PC-9 (cell line): ENCODE results near the gene CDON. TPM values are rescaled to one million over a fixed set of nuclear protein-coding genes. Genes with fewer than 3 reads are reported as not detected.

Experiments
- BruUV-seq: library from RNA; stranded (reverse); fragments of 400-500 nt; replicated peaks from 2 replicates; lab custom pipeline; 2021; lab: Mats Ljungman, UMichigan
- CTCF ChIA-PET: fragments of 300-600 bp; sonication (Branson Sonifier 250); formaldehyde crosslinking; loops from one replicate; lab custom pipeline; 2022; ENCODE audit warnings: antibody characterized with exemption; lab: Charles Lee
- POLR2A ChIA-PET: fragments of 300-600 bp; sonication (Branson Sonifier 250); formaldehyde crosslinking; loops from one replicate; lab custom pipeline; 2022; ENCODE audit warnings: antibody characterized with exemption; ENCODE audit not compliant: unreplicated experiment; lab: Charles Lee
- DNase-seq, 2 experiments: peaks; one replicate each; pipeline versions ENCODE4 v3.0.0 to v3.0.0-alpha.2; 2015 to 2022; ENCODE audit warnings: mixed read lengths in 1 of 2
- H2AFZ ChIP-seq: fragments of 200-600 bp; sonication (generic); 2 replicates; pipeline ENCODE4 v1.8.1; 2017; ENCODE audit warnings: antibody characterized with exemption
- H3F3A ChIP-seq: fragments of 200-600 bp; sonication (generic); 2 replicates; pipeline ENCODE4 v1.8.1; 2017; ENCODE audit warnings: antibody characterized with exemption, mild to moderate bottlenecking, low read depth; ENCODE audit not compliant: insufficient read depth
- H3K27ac ChIP-seq: fragments of 200-600 bp; sonication (generic); 2 replicates; pipeline ENCODE4 v1.6.1; 2016; ENCODE audit warnings: mixed run types
- H3K27me3 ChIP-seq: fragments of 200-600 bp; sonication (generic); 2 replicates; pipeline ENCODE4 v1.6.1; 2016; ENCODE audit warnings: low read depth, mixed run types; ENCODE audit not compliant: insufficient read depth
- H3K36me3 ChIP-seq: fragments of 200-600 bp; sonication (generic); 2 replicates; pipeline ENCODE4 v1.6.1; 2016; ENCODE audit warnings: low read depth, mixed run types
- H3K4me1 ChIP-seq: fragments of 200-600 bp; sonication (generic); replicated peaks from 2 replicates; pipeline ENCODE4 v1.6.1; 2016; ENCODE audit warnings: mixed run types; ENCODE audit not compliant: insufficient read depth
- H3K4me2 ChIP-seq: fragments of 200-600 bp; sonication (generic); 2 replicates; pipeline ENCODE4 v1.6.1; 2017; ENCODE audit warnings: mixed run types
- H3K4me3 ChIP-seq: fragments of 200-600 bp; sonication (generic); 2 replicates; pipeline ENCODE4 v1.6.1; 2016; ENCODE audit warnings: mixed run types
- H3K79me2 ChIP-seq: fragments of 200-600 bp; sonication (generic); 2 replicates; pipeline ENCODE4 v1.6.1; 2017; ENCODE audit warnings: low read depth, mixed run types
- H3K9me2 ChIP-seq: fragments of 200-600 bp; sonication (generic); 2 replicates; pipeline ENCODE4 v1.8.1; 2017; ENCODE audit warnings: mild to moderate bottlenecking; ENCODE audit not compliant: insufficient read depth
- H3K9me3 ChIP-seq: fragments of 200-600 bp; sonication (generic); 2 replicates; pipeline ENCODE4 v1.8.1; 2016; ENCODE audit warnings: low read depth; ENCODE audit not compliant: insufficient read depth
- H4K20me1 ChIP-seq: fragments of 200-600 bp; sonication (generic); 2 replicates; pipeline ENCODE4 v1.8.1; 2017; ENCODE audit not compliant: insufficient read depth
- EZH2 ChIP-seq: fragments of 200-600 bp; sonication (generic); IDR thresholded peaks from 2 replicates; pipeline ENCODE4 v1.8.0; 2017; ENCODE audit warnings: antibody characterized with exemption, low read depth
- intact Hi-C: fragments of 100-400 bp; cut with micrococcal nuclease; formaldehyde crosslinking; loops from one replicate; pipeline ENCODE4 v1.10.0; 2022; ENCODE audit not compliant: unreplicated experiment
- total RNA-seq: library from RNA; stranded (reverse); gene quantifications from 2 replicates; pipeline ENCODE4 v1.2.3, GENCODE V29; 2021
- TF ChIP-seq, protein P1 (sequence below): fragments of 200-600 bp; sonication (generic); conservative IDR thresholded peaks from 2 replicates; pipeline ENCODE4 v1.6.1; 2017; ENCODE audit warnings: mixed run types, antibody characterized with exemption, mild to moderate bottlenecking, moderate library complexity

CDON gene
- total RNA-seq, 1 experiment from 2014 or later, result 10.0 TPM

GRCh38 chr11:125924384-125925007 lies 138.2 kb downstream of the CDON start:
- Histone ChIP-seq H3F3A (no peaks in the 10 kb centered on the region), H3K36me3 (no peaks in the 10 kb centered on the region), H3K27ac (no peak overlapping the region), H3K79me2 (no peaks in the 10 kb centered on the region), H3K4me1 (no peaks in the 10 kb centered on the region), H4K20me1 (no peaks in the 10 kb centered on the region), H3K9me3 (no peaks in the 10 kb centered on the region), H3K9me2 (no peaks in the 10 kb centered on the region), H3K4me2 (no peak overlapping the region), H2AFZ (no peak overlapping the region), H3K4me3 (no peak overlapping the region), H3K27me3 (peaks cover 9% of the 10 kb centered on the region)
- intact Hi-C loops, result loop anchor here (10.0 kb wide), 2 partner anchors 340 to 380 kb away; partner anchors contain the start of genes DCPS, FOXRED1 and SRPRA
- no peak for DNase-seq
- no TSS peak for BruUV-seq
- CTCF ChIA-PET, result interaction anchor here (0.5 kb wide), 1 partner anchor 138 kb away, joined by 4 read pairs; the partner anchor contains the start of gene CDON
- POLR2A ChIA-PET, result no interaction called here
- TF ChIP-seq, protein P1, sequence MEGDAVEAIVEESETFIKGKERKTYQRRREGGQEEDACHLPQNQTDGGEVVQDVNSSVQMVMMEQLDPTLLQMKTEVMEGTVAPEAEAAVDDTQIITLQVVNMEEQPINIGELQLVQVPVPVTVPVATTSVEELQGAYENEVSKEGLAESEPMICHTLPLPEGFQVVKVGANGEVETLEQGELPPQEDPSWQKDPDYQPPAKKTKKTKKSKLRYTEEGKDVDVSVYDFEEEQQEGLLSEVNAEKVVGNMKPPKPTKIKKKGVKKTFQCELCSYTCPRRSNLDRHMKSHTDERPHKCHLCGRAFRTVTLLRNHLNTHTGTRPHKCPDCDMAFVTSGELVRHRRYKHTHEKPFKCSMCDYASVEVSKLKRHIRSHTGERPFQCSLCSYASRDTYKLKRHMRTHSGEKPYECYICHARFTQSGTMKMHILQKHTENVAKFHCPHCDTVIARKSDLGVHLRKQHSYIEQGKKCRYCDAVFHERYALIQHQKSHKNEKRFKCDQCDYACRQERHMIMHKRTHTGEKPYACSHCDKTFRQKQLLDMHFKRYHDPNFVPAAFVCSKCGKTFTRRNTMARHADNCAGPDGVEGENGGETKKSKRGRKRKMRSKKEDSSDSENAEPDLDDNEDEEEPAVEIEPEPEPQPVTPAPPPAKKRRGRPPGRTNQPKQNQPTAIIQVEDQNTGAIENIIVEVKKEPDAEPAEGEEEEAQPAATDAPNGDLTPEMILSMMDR, result no peak
- TF ChIP-seq EZH2, result no peak

- intact Hi-C loops, result loop anchor here (1.0 to 10.0 kb wide), 4 partner anchors 138 to 381 kb away; partner anchors contain the start of genes DCPS, FOXRED1 and SRPRA
- Histone ChIP-seq H3K27me3 (peaks cover 17% of the 10 kb centered on the region), H2AFZ (no peak overlapping the region), H3K9me2 (no peaks in the 10 kb centered on the region), H3K79me2 (no peaks in the 10 kb centered on the region), H3K4me3 (no peak overlapping the region), H3K36me3 (no peaks in the 10 kb centered on the region), H3K4me2 (no peak overlapping the region), H4K20me1 (no peaks in the 10 kb centered on the region), H3K4me1 (no peaks in the 10 kb centered on the region), H3K27ac (no peak overlapping the region), H3K9me3 (no peaks in the 10 kb centered on the region), H3F3A (no peaks in the 10 kb centered on the region)
- BruUV-seq, result no TSS peak
- TF ChIP-seq, protein P1, result no peak
- no peak for TF ChIP-seq EZH2
- POLR2A ChIA-PET, result no interaction called here
- CTCF ChIA-PET, result interaction anchor here (0.7 to 1.0 kb wide), 2 partner anchors 247 to 270 kb away, joined by 3 to 4 read pairs; no protein-coding TSS in a partner anchor
- DNase-seq, result no peak
Observed at GRCh38 chr11:125923633-125924032, 139.0 kb downstream of the CDON start.

- peaks cover 21% of the 10 kb centered on the region for H3K27me3 ChIP-seq
- ChIA-PET CTCF (interaction anchor here (0.7 to 1.0 kb wide), 2 partner anchors 247 to 271 kb away, joined by 3 to 4 read pairs; no protein-coding TSS in a partner anchor), POLR2A (no interaction called here)
- BruUV-seq, result no TSS peak
- H3K9me2 ChIP-seq, result no peaks in the 10 kb centered on the region
- H2AFZ ChIP-seq, result no peak overlapping the region
- H3K4me2 ChIP-seq, result no peak overlapping the region
- no peak overlapping the region for H3K4me3 ChIP-seq
- H3K4me1 ChIP-seq, result no peaks in the 10 kb centered on the region
- no peaks in the 10 kb centered on the region for H3F3A ChIP-seq
- no peaks in the 10 kb centered on the region for H3K9me3 ChIP-seq
- no peaks in the 10 kb centered on the region for H4K20me1 ChIP-seq
- DNase-seq, result peak; percentile 60 to 61
- no peak for TF ChIP-seq EZH2
- TF ChIP-seq, protein P1, result peak; percentile 84
- intact Hi-C loops, result loop anchor here (1.0 to 10.0 kb wide), 4 partner anchors 138 to 382 kb away; partner anchors contain the start of genes DCPS, FOXRED1 and SRPRA
- no peaks in the 10 kb centered on the region for H3K36me3 ChIP-seq
- no peaks in the 10 kb centered on the region for H3K79me2 ChIP-seq
- H3K27ac ChIP-seq, result no peak overlapping the region
Observed at GRCh38 chr11:125923012-125923579, 139.6 kb downstream of the CDON start.
